ENCODE results near the gene FAM167B. TPM values are rescaled to one million over a fixed set of nuclear protein-coding genes. Genes with fewer than 3 reads are reported as not detected.
"Not testable (repeated sequence)": the region's sequence is repeated elsewhere in the genome, so short reads cannot be mapped to it uniquely, and the experiment has no call there.

Gene FAM167B
- total RNA-seq, 2 experiments from 2014 or later: 0.32 TPM; not detected in 1

DNA sequence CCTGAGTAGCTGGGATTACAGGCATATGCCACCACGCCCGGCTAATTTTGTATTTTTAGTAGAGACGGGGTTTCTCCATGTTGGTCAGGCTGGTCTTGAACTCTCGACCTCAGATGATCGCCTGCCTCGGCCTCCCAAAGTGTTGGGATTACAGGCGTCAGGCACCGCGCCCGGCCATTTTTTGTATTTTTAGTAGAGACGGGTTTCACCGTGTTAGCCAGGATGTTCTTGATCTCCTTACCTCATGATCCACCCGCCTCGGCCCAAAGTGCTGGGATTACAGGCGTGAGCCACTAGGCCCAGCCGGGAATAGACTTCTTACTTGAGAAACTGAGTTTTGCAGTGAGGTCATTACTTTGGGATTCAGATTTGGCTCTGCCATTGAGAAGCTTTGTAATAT is 51.2 kb downstream of the FAM167B start:
- not testable (repeated sequence) for H3K4me3 Mint-ChIP-seq, H3K27ac Mint-ChIP-seq, H3K9me3 Mint-ChIP-seq, DNase-seq, H3K27me3 Mint-ChIP-seq
- Mint-ChIP-seq H3K4me1 (peaks cover 39% of the 10 kb centered on the region), H3K36me3 (peaks cover 27% of the 10 kb centered on the region)

Other genes with a start within 250 kb of the FAM167B start
- 100 to 1,000 TPM; 221 to 222 TPM for gene KHDRBS1, start 233.4 kb upstream of the FAM167B start, total RNA-seq
- gene TMEM39B, start 174.3 kb upstream of the FAM167B start, total RNA-seq: 10 to 100 TPM; 24.0 to 25.2 TPM
- 10 to 100 TPM; 85.3 to 88.3 TPM for gene KPNA6, start 139.2 kb upstream of the FAM167B start, total RNA-seq
- 10 to 100 TPM; 84.0 to 84.4 TPM for gene TXLNA, start 67.5 kb upstream of the FAM167B start, total RNA-seq
- gene CCDC28B, start 46.6 kb upstream of the FAM167B start, total RNA-seq: 10 to 100 TPM; 29.0 to 29.1 TPM
- gene IQCC, start 41.6 kb upstream of the FAM167B start, total RNA-seq: 1 to 10 TPM; 4.8 to 5.0 TPM
- gene DCDC2B, start 38.1 kb upstream of the FAM167B start, total RNA-seq: not detected
- 1 to 10 TPM; 5.7 to 6.5 TPM for gene TMEM234, start 24.9 kb upstream of the FAM167B start, total RNA-seq
- gene EIF3I, start 24.8 kb upstream of the FAM167B start, total RNA-seq: 100 to 1,000 TPM; 366 to 389 TPM
- gene LCK, start 4.0 kb downstream of the FAM167B start, total RNA-seq: 100 to 1,000 TPM; 285 to 286 TPM
- gene HDAC1, start 44.9 kb downstream of the FAM167B start, total RNA-seq: 100 to 1,000 TPM; 142 to 149 TPM
- gene MARCKSL1, start 89.0 kb downstream of the FAM167B start, total RNA-seq: 10 to 100 TPM; 26.4 to 26.7 TPM
- 1 to 10 TPM; 2.8 to 3.6 TPM for gene FAM229A, start 115.3 kb downstream of the FAM167B start, total RNA-seq
- gene TSSK3, start 115.3 kb downstream of the FAM167B start, total RNA-seq: under 1 TPM; 0.48 to 0.60 TPM
- gene BSDC1, start 147.2 kb downstream of the FAM167B start, total RNA-seq: 10 to 100 TPM; 26.5 to 31.2 TPM
- gene ZBTB8B, start 217.8 kb downstream of the FAM167B start, total RNA-seq: not detected

Measured in activated naive CD8-positive, alpha-beta T cell treated with anti-CD3 and anti-CD28 coated beads for 36 hours (primary cell).